Endothelial cell (in vitro differentiated cells): Measurements from ENCODE around the gene TLX1. TPM values are rescaled to one million over a fixed set of nuclear protein-coding genes. Genes with fewer than 3 reads are reported as not detected.

ENCODE experiments used
- DNase-seq: peaks from one replicate; pipeline ENCODE4 v3.0.0; 2021; ENCODE audit warnings: low spot score
- H3K27ac Mint-ChIP-seq: one replicate; pipeline ENCODE4 v1.8.0; 2021; ENCODE audit warnings: mixed read lengths, inconsistent platforms; ENCODE audit not compliant: unreplicated experiment
- H3K27me3 Mint-ChIP-seq: one replicate; pipeline ENCODE4 v1.8.0; 2021; ENCODE audit warnings: mild to moderate bottlenecking, moderate library complexity, mixed read lengths, inconsistent platforms; ENCODE audit not compliant: unreplicated experiment
- H3K36me3 Mint-ChIP-seq: one replicate; pipeline ENCODE4 v1.8.0; 2021; ENCODE audit warnings: mild to moderate bottlenecking, low read depth, mixed read lengths, inconsistent platforms; ENCODE audit not compliant: unreplicated experiment
- H3K4me1 Mint-ChIP-seq: one replicate; pipeline ENCODE4 v1.8.0; 2021; ENCODE audit warnings: mild to moderate bottlenecking, mixed read lengths, inconsistent platforms; ENCODE audit not compliant: unreplicated experiment
- H3K4me3 Mint-ChIP-seq: one replicate; pipeline ENCODE4 v1.8.0; 2021; ENCODE audit warnings: mild to moderate bottlenecking, mixed read lengths, inconsistent platforms; ENCODE audit not compliant: unreplicated experiment
- H3K9me3 Mint-ChIP-seq: one replicate; pipeline ENCODE4 v1.8.0; 2021; ENCODE audit warnings: mixed read lengths, inconsistent platforms; ENCODE audit not compliant: unreplicated experiment
- CTCF ChIP-seq: fragments of 200-600 bp; sonication (generic); IDR thresholded peaks from one replicate; pipeline ENCODE4 v1.5.0; 2021; ENCODE audit warnings: antibody characterized with exemption; ENCODE audit not compliant: unreplicated experiment
- total RNA-seq: library from RNA; stranded (reverse); fragmentation: NEBNext Ultra II Directional; extraction: Animal tissue kit (Norgen Biotek cat#: 25700); gene quantifications from one replicate; pipeline ENCODE4 v1.2.1, GENCODE V29; 2021; ENCODE audit not compliant: unreplicated experiment

The TLX1 gene
- total RNA-seq, 1 donor from 2014 or later = 31.0 TPM

- peak overlapping the region; percentile 13 for H3K4me3 Mint-ChIP-seq
- peaks cover 35% of the 10 kb centered on the region for H3K27me3 Mint-ChIP-seq
- DNase-seq = no peak
- H3K9me3 Mint-ChIP-seq = no peaks in the 10 kb centered on the region
- H3K4me1 Mint-ChIP-seq = peaks cover 21% of the 10 kb centered on the region
- TF ChIP-seq CTCF = no peak
- peaks cover 16% of the 10 kb centered on the region for H3K36me3 Mint-ChIP-seq
- H3K27ac Mint-ChIP-seq = no peak overlapping the region
Measured at GRCh38 chr10:101122270-101123084, 8.6 kb upstream of the TLX1 start.

GRCh38 chr10:101123085-101123814 lies 7.8 kb upstream of the TLX1 start:
- Mint-ChIP-seq H3K27me3 (peaks cover 36% of the 10 kb centered on the region), H3K4me1 (peaks cover 23% of the 10 kb centered on the region), H3K9me3 (no peaks in the 10 kb centered on the region), H3K36me3 (peaks cover 16% of the 10 kb centered on the region), H3K27ac (no peak overlapping the region), H3K4me3 (peak overlapping the region; percentile 85)
- TF ChIP-seq CTCF = no peak
- DNase-seq = no peak

GRCh38 chr10:101123815-101124617 lies 7.1 kb upstream of the TLX1 start:
- Mint-ChIP-seq H3K9me3 (no peaks in the 10 kb centered on the region), H3K4me3 (peak overlapping the region; percentile 85), H3K4me1 (peaks cover 28% of the 10 kb centered on the region), H3K27ac (peak overlapping the region; percentile 77), H3K27me3 (peaks cover 35% of the 10 kb centered on the region), H3K36me3 (peaks cover 13% of the 10 kb centered on the region)
- TF ChIP-seq CTCF = no peak
- DNase-seq = no peak

GRCh38 chr10:101124933-101125332 lies 6.2 kb upstream of the TLX1 start:
- Mint-ChIP-seq H3K36me3 (peaks cover 10% of the 10 kb centered on the region), H3K27ac (no peak overlapping the region), H3K9me3 (no peaks in the 10 kb centered on the region), H3K27me3 (peaks cover 32% of the 10 kb centered on the region), H3K4me1 (peaks cover 32% of the 10 kb centered on the region), H3K4me3 (no peak overlapping the region)
- no peak for DNase-seq
- TF ChIP-seq CTCF = no peak
